GM21717 (cell line): ENCODE data around the gene GDPD5.

Source experiments
- ATAC-seq: cut with Tn5 transposase; IDR thresholded peaks from one replicate; pipeline ENCODE4 v1.9.1; 2021; ENCODE audit warnings: mild to moderate bottlenecking, moderate library complexity; ENCODE audit not compliant: unreplicated experiment

The GDPD5 gene

DNA sequence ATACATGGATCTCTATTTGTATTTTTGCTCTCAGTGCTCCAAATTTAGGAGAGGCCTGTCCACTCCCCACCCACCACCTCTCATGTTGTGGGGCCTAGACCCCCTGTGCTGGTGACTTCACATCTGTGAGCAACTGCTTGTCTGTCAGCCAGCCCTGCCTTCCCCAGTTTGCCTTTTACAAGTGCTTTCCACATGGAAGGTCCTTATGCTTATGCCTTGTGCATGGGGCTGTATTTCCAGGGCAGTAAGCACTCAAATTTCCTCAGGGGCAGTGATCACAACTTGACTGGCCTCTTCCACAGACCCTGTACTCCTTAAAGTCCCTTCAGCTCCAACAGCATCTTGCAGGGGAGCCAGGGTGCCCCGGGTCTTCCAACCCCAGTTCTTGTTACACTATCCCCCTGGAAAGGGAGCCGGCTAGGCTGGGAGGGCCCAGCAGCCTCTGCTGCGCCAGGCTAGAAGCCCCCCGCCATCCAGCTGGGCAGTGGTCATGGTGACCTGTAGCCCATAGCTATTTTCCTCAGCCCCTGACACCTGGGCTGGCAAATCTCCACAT lies 29.9 kb downstream of the GDPD5 start:
- no peak for ATAC-seq

DNA sequence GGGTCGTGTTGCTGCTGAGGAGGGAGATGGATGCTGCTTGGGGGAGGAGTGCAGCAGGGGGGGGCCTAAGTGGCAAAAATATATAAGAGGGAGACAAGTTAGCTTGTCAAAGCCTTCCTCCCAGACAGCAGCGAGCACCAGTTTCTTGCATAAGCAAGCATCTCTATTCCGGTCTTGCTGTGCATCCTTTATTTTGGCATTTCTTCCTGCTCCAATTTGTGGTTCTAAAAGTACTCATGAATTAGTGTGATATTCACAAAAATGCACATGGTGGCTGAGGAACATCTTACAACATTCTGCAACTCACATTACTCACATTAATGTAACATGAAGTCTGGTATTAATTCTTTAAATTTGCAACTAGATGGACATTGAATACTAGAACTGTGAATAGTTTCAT lies 32.1 kb downstream of the GDPD5 start:
- ATAC-seq, result no peak

DNA sequence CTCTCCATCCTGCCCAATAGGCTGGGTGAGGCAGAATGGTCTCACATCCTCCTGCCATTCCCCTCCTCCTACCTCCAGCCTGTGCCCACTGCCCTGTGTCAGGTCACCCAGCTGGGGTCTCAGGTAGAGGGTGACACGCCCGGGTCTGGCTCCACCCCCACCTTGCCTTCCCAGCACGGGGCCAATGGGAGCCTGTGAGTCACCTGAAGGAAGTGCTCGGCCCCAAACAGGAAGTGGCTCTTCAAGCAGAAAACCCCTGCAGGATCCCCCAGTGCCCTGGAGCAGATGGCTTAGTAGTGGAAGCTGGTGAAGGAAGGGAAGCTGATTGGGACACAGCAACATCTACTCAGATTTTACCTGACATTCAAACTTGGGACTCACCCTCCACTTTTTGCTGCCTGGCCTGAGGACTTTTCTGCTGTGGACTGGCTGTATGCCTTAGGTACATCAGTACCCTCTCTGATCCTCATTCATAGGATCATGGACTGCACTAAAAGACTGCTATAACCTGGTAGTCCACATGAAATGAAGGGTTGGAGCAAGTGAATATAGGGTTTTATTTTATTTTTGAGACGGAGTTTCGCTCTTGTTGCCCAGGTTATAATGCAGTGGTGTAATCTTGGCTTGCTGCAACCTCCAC lies 33.4 kb downstream of the GDPD5 start:
- ATAC-seq, result no peak

DNA sequence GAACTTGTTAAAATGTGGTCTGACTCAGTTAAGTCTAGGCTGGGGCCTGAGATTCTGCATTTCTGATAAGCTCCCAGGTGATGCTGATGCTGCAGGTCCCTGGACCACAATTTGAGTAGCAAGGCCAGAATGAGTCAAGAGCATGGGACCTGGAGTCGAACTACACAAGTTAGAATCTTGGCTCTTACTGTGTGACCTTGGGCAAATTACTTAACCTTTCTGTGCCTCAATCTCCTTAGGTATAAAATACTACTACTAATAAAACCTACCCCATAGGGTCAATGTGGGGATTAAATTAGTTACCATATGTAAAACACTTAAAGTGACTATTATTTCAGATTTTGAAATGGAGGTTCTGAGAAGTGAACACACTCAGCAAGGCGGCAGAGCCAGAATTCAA lies 34.3 kb downstream of the GDPD5 start:
- ATAC-seq, result no peak

- no peak for ATAC-seq
Observed at GRCh38 chr11:75490221-75491181, 35.2 kb downstream of the GDPD5 start.

DNA sequence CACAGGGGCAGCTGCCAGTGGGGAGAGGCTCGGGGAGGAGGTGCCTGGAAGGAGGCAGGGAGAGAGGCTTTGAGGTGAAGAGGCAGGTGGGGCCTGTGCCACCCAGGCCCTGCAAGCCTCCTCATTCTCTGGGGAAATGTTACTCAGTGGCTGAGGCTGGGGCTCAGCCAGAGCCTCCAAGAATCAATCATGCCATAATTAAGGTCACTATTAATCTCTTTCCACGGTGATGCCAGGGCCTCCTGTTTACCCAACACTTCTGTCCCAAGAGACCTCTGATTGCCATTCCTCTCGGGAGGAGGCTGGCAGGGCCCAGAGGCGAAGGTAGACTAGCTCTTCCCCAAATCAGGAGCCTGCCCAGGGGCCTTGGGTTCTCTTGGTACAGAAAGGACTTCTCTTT lies 38.4 kb downstream of the GDPD5 start:
- no peak for ATAC-seq

GRCh38 chr11:75485742-75486141 lies 40.0 kb downstream of the GDPD5 start:
- no peak for ATAC-seq

DNA sequence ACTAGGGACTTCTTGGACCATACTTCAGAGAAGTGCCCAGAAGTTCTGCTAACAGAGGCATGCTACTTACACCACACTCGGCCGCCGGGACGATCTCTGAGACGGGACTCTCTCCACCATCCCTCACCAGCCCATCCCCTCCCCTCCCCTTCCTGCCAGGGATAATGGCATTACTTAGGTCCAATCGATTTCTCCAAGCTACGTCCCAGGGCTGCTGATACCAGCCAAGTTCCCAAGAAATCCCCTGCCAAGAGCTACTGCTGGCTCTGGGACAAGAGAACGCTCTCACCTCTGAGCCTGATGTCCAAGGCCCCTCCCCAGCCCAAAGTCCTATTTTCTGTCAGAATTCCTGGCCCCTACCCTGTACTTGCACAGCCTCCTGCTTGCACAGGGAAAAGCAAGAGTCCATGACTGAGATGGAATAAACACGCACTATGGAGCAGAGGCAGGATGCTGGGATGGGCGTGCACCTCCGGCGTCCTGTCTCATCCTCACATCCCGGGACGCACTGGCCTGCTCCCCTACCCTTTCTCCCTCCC lies 42.7 kb downstream of the GDPD5 start:
- no peak for ATAC-seq

- ATAC-seq, result no peak
Observed at GRCh38 chr11:75481922-75482606, 43.7 kb downstream of the GDPD5 start.

- no peak for ATAC-seq
Observed at GRCh38 chr11:75481223-75481921, 44.4 kb downstream of the GDPD5 start.

- no peak for ATAC-seq
Observed at GRCh38 chr11:75480185-75481175, 45.3 kb downstream of the GDPD5 start.

GRCh38 chr11:75479597-75480145 lies 46.1 kb downstream of the GDPD5 start:
- ATAC-seq, result no peak

- no peak for ATAC-seq
Observed at GRCh38 chr11:75478783-75479596, 46.8 kb downstream of the GDPD5 start.

- ATAC-seq, result no peak
Observed at GRCh38 chr11:75477614-75477935, 48.2 kb downstream of the GDPD5 start.

DNA sequence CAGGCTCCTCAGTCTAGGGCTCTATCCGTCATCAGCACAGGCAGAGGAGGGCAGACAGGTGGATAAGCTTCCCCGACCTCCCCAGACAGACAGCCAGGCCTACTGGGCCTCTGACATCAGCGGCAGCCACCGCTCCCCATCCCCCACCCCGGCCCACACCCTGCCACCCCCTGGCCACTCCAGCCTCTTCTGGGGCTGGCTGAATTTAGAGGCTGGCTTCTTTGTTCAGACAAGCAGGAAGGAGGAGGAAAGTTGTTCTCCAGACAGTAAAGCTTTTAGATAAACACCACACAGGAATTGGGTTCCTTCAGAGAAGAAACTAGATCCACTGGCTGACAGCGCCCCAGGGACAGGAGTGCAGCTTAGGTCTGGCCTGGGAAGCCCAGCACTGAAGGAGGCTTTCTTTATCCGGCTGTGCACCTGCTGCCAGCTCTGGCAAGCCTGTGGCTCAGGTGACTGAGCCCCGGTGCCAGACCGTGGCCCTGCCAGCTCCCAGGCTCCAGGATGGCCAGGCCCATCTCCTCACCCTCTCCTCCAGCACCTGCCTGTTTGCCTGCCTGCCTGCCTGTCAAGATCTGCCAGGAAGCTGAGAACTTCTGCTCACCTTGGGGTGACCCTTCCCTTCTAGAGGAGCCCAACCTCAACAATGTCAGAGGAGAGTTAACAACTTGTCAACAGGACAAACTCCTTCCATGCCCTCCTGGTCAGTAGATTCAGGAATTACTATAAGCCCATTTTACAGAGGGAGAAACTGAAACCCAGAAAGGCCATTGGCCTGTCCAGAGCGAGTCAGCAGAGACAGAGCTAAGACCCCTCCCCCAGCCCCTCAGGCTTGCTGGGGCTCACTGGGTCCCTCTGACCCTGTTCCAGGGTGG lies 48.8 kb downstream of the GDPD5 start:
- ATAC-seq, result no peak

- no peak for ATAC-seq
Observed at GRCh38 chr11:75475767-75476650, 49.7 kb downstream of the GDPD5 start.
